ENCODE measurements around the gene CDKAL1.

The CDKAL1 gene

GRCh38 chr6:21256197-21256596 lies 721.9 kb downstream of the CDKAL1 start:
- Histone ChIP-seq H2BK15ac (ENCODE audit: low read depth, poor library complexity, severe bottlenecking) (no peak overlapping the region), H3K4ac (ENCODE audit: low read depth in 1 of 2, low read length in 2 of 2) (no peak overlapping the region), H3K36me3 (ENCODE audit: control insufficient read depth in 1 of 2, insufficient read depth in 2 of 2, low read depth in 1 of 2, low read length in 2 of 2) (no peaks in the 10 kb centered on the region), H4K91ac (ENCODE audit: low read length) (no peak overlapping the region), H2AK5ac (ENCODE audit: low read length, severe bottlenecking) (no peak overlapping the region), H3K14ac (ENCODE audit: low read length in 2 of 2) (no peak overlapping the region), H2AFZ (ENCODE audit: low read depth, low read length) (no peak overlapping the region), H3K4me1 (ENCODE audit: control insufficient read depth, insufficient read depth, low read depth, low read length) (no peaks in the 10 kb centered on the region), H3K4me3 (ENCODE audit: insufficient read depth in 1 of 2, low read depth in 1 of 2, low read length in 2 of 2) (no peak overlapping the region), H3K27ac (ENCODE audit: low read length, poor library complexity, severe bottlenecking) (no peak overlapping the region), H3K27me3 (ENCODE audit: control insufficient read depth in 1 of 2, insufficient read depth in 1 of 2, low read length in 2 of 2) (no peaks in the 10 kb centered on the region), H2BK5ac (ENCODE audit: low read depth, low read length, poor library complexity, severe bottlenecking) (no peak overlapping the region), H3K79me1 (replicated peaks; ENCODE audit: low read length, poor library complexity, severe bottlenecking) (no peaks in the 10 kb centered on the region), H2BK120ac (ENCODE audit: low read depth, low read length) (no peak overlapping the region), H3K9ac (ENCODE audit: low read length) (no peak overlapping the region), H3K4me2 (ENCODE audit: low read length, poor library complexity, severe bottlenecking) (no peak overlapping the region), H4K8ac (ENCODE audit: low read length) (no peak overlapping the region), H3K9me3 (ENCODE audit: control insufficient read depth, low read length) (no peaks in the 10 kb centered on the region), H3K23ac (ENCODE audit: low read length in 2 of 2) (no peak overlapping the region), H3K18ac (ENCODE audit: low read depth in 1 of 2, low read length in 2 of 2) (no peak overlapping the region), H2BK12ac (ENCODE audit: low read length in 2 of 2) (no peak overlapping the region)
- WGBS = 73% methylated on average over 3 of the region's 3 CpGs
- DNase-seq = no peak

- Histone ChIP-seq H3K4me3 (ENCODE audit: insufficient read depth in 1 of 2, low read depth in 1 of 2, low read length in 2 of 2) (no peak overlapping the region), H3K4me1 (ENCODE audit: control insufficient read depth, insufficient read depth, low read depth, low read length) (no peaks in the 10 kb centered on the region), H4K91ac (ENCODE audit: low read length) (no peak overlapping the region), H2BK12ac (ENCODE audit: low read length in 2 of 2) (no peak overlapping the region), H2BK15ac (ENCODE audit: low read depth, poor library complexity, severe bottlenecking) (no peak overlapping the region), H3K18ac (ENCODE audit: low read depth in 1 of 2, low read length in 2 of 2) (no peak overlapping the region), H3K27ac (ENCODE audit: low read length, poor library complexity, severe bottlenecking) (no peak overlapping the region), H3K79me1 (replicated peaks; ENCODE audit: low read length, poor library complexity, severe bottlenecking) (no peaks in the 10 kb centered on the region), H3K27me3 (ENCODE audit: control insufficient read depth in 1 of 2, insufficient read depth in 1 of 2, low read length in 2 of 2) (no peaks in the 10 kb centered on the region), H3K9me3 (ENCODE audit: control insufficient read depth, low read length) (no peaks in the 10 kb centered on the region), H4K8ac (ENCODE audit: low read length) (no peak overlapping the region), H2AFZ (ENCODE audit: low read depth, low read length) (no peak overlapping the region), H2AK5ac (ENCODE audit: low read length, severe bottlenecking) (no peak overlapping the region), H3K9ac (ENCODE audit: low read length) (no peak overlapping the region), H2BK120ac (ENCODE audit: low read depth, low read length) (no peak overlapping the region), H2BK5ac (ENCODE audit: low read depth, low read length, poor library complexity, severe bottlenecking) (no peak overlapping the region), H3K4me2 (ENCODE audit: low read length, poor library complexity, severe bottlenecking) (no peak overlapping the region), H3K14ac (ENCODE audit: low read length in 2 of 2) (no peak overlapping the region), H3K23ac (ENCODE audit: low read length in 2 of 2) (no peak overlapping the region), H3K36me3 (ENCODE audit: control insufficient read depth in 1 of 2, insufficient read depth in 2 of 2, low read depth in 1 of 2, low read length in 2 of 2) (no peaks in the 10 kb centered on the region), H3K4ac (ENCODE audit: low read depth in 1 of 2, low read length in 2 of 2) (no peak overlapping the region)
- DNase-seq = no peak
- WGBS = 20% methylated on average over 1 of the region's 2 CpGs
Observed at GRCh38 chr6:21257125-21257524, 722.9 kb downstream of the CDKAL1 start.

- Histone ChIP-seq H3K4me3 (ENCODE audit: insufficient read depth in 1 of 2, low read depth in 1 of 2, low read length in 2 of 2) (no peak overlapping the region), H3K79me1 (replicated peaks; ENCODE audit: low read length, poor library complexity, severe bottlenecking) (no peaks in the 10 kb centered on the region), H3K4ac (ENCODE audit: low read depth in 1 of 2, low read length in 2 of 2) (no peak overlapping the region), H3K14ac (ENCODE audit: low read length in 2 of 2) (no peak overlapping the region), H3K27ac (ENCODE audit: low read length, poor library complexity, severe bottlenecking) (no peak overlapping the region), H3K9ac (ENCODE audit: low read length) (no peak overlapping the region), H3K18ac (ENCODE audit: low read depth in 1 of 2, low read length in 2 of 2) (no peak overlapping the region), H3K23ac (ENCODE audit: low read length in 2 of 2) (no peak overlapping the region), H3K4me1 (ENCODE audit: control insufficient read depth, insufficient read depth, low read depth, low read length) (no peaks in the 10 kb centered on the region), H3K36me3 (ENCODE audit: control insufficient read depth in 1 of 2, insufficient read depth in 2 of 2, low read depth in 1 of 2, low read length in 2 of 2) (no peaks in the 10 kb centered on the region), H2AK5ac (ENCODE audit: low read length, severe bottlenecking) (no peak overlapping the region), H3K9me3 (ENCODE audit: control insufficient read depth, low read length) (no peaks in the 10 kb centered on the region), H2AFZ (ENCODE audit: low read depth, low read length) (no peak overlapping the region), H3K27me3 (ENCODE audit: control insufficient read depth in 1 of 2, insufficient read depth in 1 of 2, low read length in 2 of 2) (no peaks in the 10 kb centered on the region), H2BK120ac (ENCODE audit: low read depth, low read length) (no peak overlapping the region), H4K8ac (ENCODE audit: low read length) (no peak overlapping the region), H4K91ac (ENCODE audit: low read length) (no peak overlapping the region), H3K4me2 (ENCODE audit: low read length, poor library complexity, severe bottlenecking) (no peak overlapping the region), H2BK12ac (ENCODE audit: low read length in 2 of 2) (no peak overlapping the region), H2BK15ac (ENCODE audit: low read depth, poor library complexity, severe bottlenecking) (no peak overlapping the region), H2BK5ac (ENCODE audit: low read depth, low read length, poor library complexity, severe bottlenecking) (no peak overlapping the region)
- WGBS = 94% methylated on average over 5 of the region's 5 CpGs
- no peak for DNase-seq
Observed at GRCh38 chr6:21258665-21259064, 724.4 kb downstream of the CDKAL1 start.

DNA sequence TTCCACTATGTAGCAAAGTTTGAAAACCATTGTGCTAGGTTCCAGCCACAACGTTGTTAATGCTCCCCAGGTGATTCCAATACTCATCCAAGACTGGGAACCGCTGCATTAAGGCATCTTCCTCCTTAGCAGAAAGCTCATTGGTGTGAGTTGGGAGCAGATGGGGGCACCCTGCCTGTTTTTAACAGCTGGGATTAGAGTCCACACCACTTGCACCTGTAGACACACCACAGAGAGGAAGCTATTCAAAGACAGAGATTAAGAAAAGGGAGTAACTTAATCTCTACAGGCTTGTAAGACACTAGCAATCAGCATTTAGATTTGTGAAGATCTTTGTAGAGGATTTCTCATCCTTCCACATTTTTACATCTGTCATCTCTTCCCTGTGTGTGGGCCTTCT lies 725.4 kb downstream of the CDKAL1 start:
- Histone ChIP-seq H2BK12ac (ENCODE audit: low read length in 2 of 2) (no peak overlapping the region), H3K14ac (ENCODE audit: low read length in 2 of 2) (no peak overlapping the region), H3K79me1 (replicated peaks; ENCODE audit: low read length, poor library complexity, severe bottlenecking) (no peaks in the 10 kb centered on the region), H3K27me3 (ENCODE audit: control insufficient read depth in 1 of 2, insufficient read depth in 1 of 2, low read length in 2 of 2) (no peaks in the 10 kb centered on the region), H3K9me3 (ENCODE audit: control insufficient read depth, low read length) (no peaks in the 10 kb centered on the region), H3K4ac (ENCODE audit: low read depth in 1 of 2, low read length in 2 of 2) (no peak overlapping the region), H3K4me2 (ENCODE audit: low read length, poor library complexity, severe bottlenecking) (no peak overlapping the region), H3K9ac (ENCODE audit: low read length) (no peak overlapping the region), H2AK5ac (ENCODE audit: low read length, severe bottlenecking) (no peak overlapping the region), H3K23ac (ENCODE audit: low read length in 2 of 2) (no peak overlapping the region), H2AFZ (ENCODE audit: low read depth, low read length) (no peak overlapping the region), H2BK15ac (ENCODE audit: low read depth, poor library complexity, severe bottlenecking) (no peak overlapping the region), H3K4me1 (ENCODE audit: control insufficient read depth, insufficient read depth, low read depth, low read length) (peaks cover 3% of the 10 kb centered on the region), H3K27ac (ENCODE audit: low read length, poor library complexity, severe bottlenecking) (no peak overlapping the region), H3K4me3 (ENCODE audit: insufficient read depth in 1 of 2, low read depth in 1 of 2, low read length in 2 of 2) (no peak overlapping the region), H3K18ac (ENCODE audit: low read depth in 1 of 2, low read length in 2 of 2) (no peak overlapping the region), H2BK5ac (ENCODE audit: low read depth, low read length, poor library complexity, severe bottlenecking) (no peak overlapping the region), H2BK120ac (ENCODE audit: low read depth, low read length) (no peak overlapping the region), H4K91ac (ENCODE audit: low read length) (no peak overlapping the region), H3K36me3 (ENCODE audit: control insufficient read depth in 1 of 2, insufficient read depth in 2 of 2, low read depth in 1 of 2, low read length in 2 of 2) (no peaks in the 10 kb centered on the region), H4K8ac (ENCODE audit: low read length) (no peak overlapping the region)
- DNase-seq = no peak
- 86% methylated on average over 2 of the region's 2 CpGs for WGBS

Measured in mesenchymal stem cell (in vitro differentiated cells and primary cell).